GM12878 (cell line): Measurements from ENCODE around the gene PHACTR1. TPM values are rescaled to one million over a fixed set of nuclear protein-coding genes. Genes with fewer than 3 reads are reported as not detected.

Experiments
- ATAC-seq: fragments of 200-7000 bp; cut with Tn5 transposase; 3 replicates; pipeline ENCODE4 v1.9.1; 2020; ENCODE audit warnings: mild to moderate bottlenecking, moderate library complexity
- BruUV-seq: library from RNA; stranded (reverse); fragments of 400-500 nt; replicated peaks from 2 replicates; lab custom pipeline; 2021; lab: Mats Ljungman, UMichigan
- CTCF ChIA-PET: fragments of 300-600 bp; sonication (Branson Sonifier 250); formaldehyde crosslinking; extraction: SDS; loops from one replicate; lab custom pipeline; 2021; ENCODE audit warnings: inconsistent platforms; lab: Yijun Ruan, JAX
- POLR2A ChIA-PET: fragments of 350-600 bp; formaldehyde crosslinking; extraction: SDS; loops from one replicate; lab custom pipeline; 2021; ENCODE audit warnings: inconsistent platforms; lab: Charles Lee
- RAD21 ChIA-PET: fragments of 300-600 bp; sonication (Branson Sonifier 250); formaldehyde crosslinking; loops from one replicate; lab custom pipeline; 2023; ENCODE audit warnings: antibody characterized with exemption; ENCODE audit not compliant: unreplicated experiment; lab: Charles Lee
- SMC1A ChIA-PET: fragments of 300-600 bp; sonication (Branson Sonifier 250); formaldehyde crosslinking; loops from one replicate; lab custom pipeline; 2023; ENCODE audit not compliant: unreplicated experiment, uncharacterized antibody; lab: Charles Lee
- DNase-seq: peaks from one replicate; pipeline ENCODE4 v3.0.0-alpha.2; 2011; ENCODE audit warnings: low read depth, low spot score
- FAIRE-seq: peaks from 3 replicates; lab custom pipeline; 2011; peaks lifted over from hg19 to GRCh38; lab: Jason Lieb, UNC
- H2AFZ ChIP-seq: 2 replicates; pipeline ENCODE4 v1.6.0; 2011; ENCODE audit warnings: low read depth, low read length, control low read depth; ENCODE audit not compliant: control insufficient read depth
- H3K27ac ChIP-seq: 2 replicates; pipeline ENCODE4 v1.5.1; 2011; ENCODE audit warnings: control low read depth; ENCODE audit not compliant: control insufficient read depth, insufficient read depth
- H3K27me3 ChIP-seq, 2 experiments: replicated peaks in 1 of 2; 2 replicates each; pipeline versions ENCODE4 v1.6.0 to v1.6.1; 2011; ENCODE audit warnings: low read length in 1 of 2; ENCODE audit not compliant: control insufficient read depth in 2 of 2, insufficient read depth in 2 of 2
- H3K36me3 ChIP-seq, 2 experiments: 2 replicates each; pipeline ENCODE4 v1.5.1; 2011; ENCODE audit warnings: low read length in 1 of 2; ENCODE audit not compliant: control insufficient read depth in 2 of 2, insufficient read depth in 2 of 2
- H3K4me1 ChIP-seq: 2 replicates; pipeline ENCODE4 v1.6.1; 2011; ENCODE audit warnings: mild to moderate bottlenecking, low read length, moderate library complexity, mixed read lengths; ENCODE audit not compliant: control insufficient read depth, insufficient read depth
- H3K4me2 ChIP-seq: 2 replicates; pipeline ENCODE4 v1.6.0; 2011; ENCODE audit warnings: control low read depth; ENCODE audit not compliant: control insufficient read depth, insufficient read depth
- H3K4me3 ChIP-seq: fragments of 200-600 bp; sonication (generic); 2 replicates; pipeline ENCODE4 v1.5.1; 2016
- H3K79me2 ChIP-seq: 2 replicates; pipeline ENCODE4 v1.6.0; 2011; ENCODE audit warnings: low read length; ENCODE audit not compliant: control insufficient read depth, insufficient read depth
- H3K9ac ChIP-seq: 2 replicates; pipeline ENCODE4 v1.8.0; 2011; ENCODE audit warnings: low read length, control low read depth, mixed read lengths; ENCODE audit not compliant: control insufficient read depth, insufficient read depth
- H3K9me3 ChIP-seq: replicated peaks from 3 replicates; pipeline ENCODE4 v1.5.1; 2011; ENCODE audit warnings: mild to moderate bottlenecking, low read length; ENCODE audit not compliant: control insufficient read depth, insufficient read depth
- H4K20me1 ChIP-seq: 2 replicates; pipeline ENCODE4 v1.6.0; 2011; ENCODE audit not compliant: control insufficient read depth, insufficient read depth
- BHLHE40 ChIP-seq, 2 experiments: fragments of 450-650 bp in 1 of 2; IDR thresholded peaks; 2 replicates each; pipeline ENCODE4 v1.6.1; 2011 to 2017; ENCODE audit warnings: low read depth in 2 of 2, borderline replicate concordance in 1 of 2, improper control_type of control experiment in 1 of 2, low read length in 1 of 2, mild to moderate bottlenecking in 1 of 2
- ESRRA ChIP-seq: IDR thresholded peaks from 2 replicates; pipeline ENCODE4 v1.6.1; 2012; ENCODE audit warnings: mild to moderate bottlenecking, low read length, improper control_type of control experiment
- JUND ChIP-seq: IDR thresholded peaks from 2 replicates; pipeline ENCODE4 v1.6.1; 2012; ENCODE audit warnings: low read depth, mild to moderate bottlenecking, low read length, improper control_type of control experiment, moderate library complexity
- WGBS: methylation state at CpG from one replicate; pipeline ENCODE4 v1.1.6; 2016; ENCODE audit warnings: low lambda C conversion rate; ENCODE audit not compliant: insufficient replicate concordance, insufficient coverage; ENCODE audit errors: missing lambda C conversion rate; 5-methylcytosine and 5-hydroxymethylcytosine counted together
- in situ Hi-C: fragments of 300-500 bp; cut with MboI; formaldehyde crosslinking; loops from 9 replicates; pipeline ENCODE4 v1.14.3; 2018; ENCODE audit warnings: mixed read lengths
- intact Hi-C: fragments of 100-400 bp; cut with micrococcal nuclease; formaldehyde crosslinking; loops from one replicate; pipeline ENCODE4 v1.14.2; 2022; ENCODE audit not compliant: unreplicated experiment
- polyA plus RNA-seq, 11 experiments: library from polyadenylated mRNA; depleted of rRNA in 4 of 11; unstranded in 6 of 11; stranded (reverse) in 5 of 11; fragments of >200 nt; fragmentation: Nextera tagmentation in 4 of 11; fragmentation: Illumina TruSeq in 1 of 11; extraction: Ambion mirVana in 4 of 11; extraction: Trizol in 1 of 11; gene quantifications; 1 replicate in 1 of 11; 2 replicates in 10 of 11; pipeline versions ENCODE4 v1.2.1 to v1.2.3, GENCODE V29; 2011 to 2016; ENCODE audit warnings: inconsistent platforms in 2 of 11, missing spikeins in 2 of 11, low read depth in 1 of 11
- total RNA-seq, 4 experiments: library from RNA; depleted of rRNA in 3 of 4; stranded (reverse); fragments of >200 nt in 3 of 4; fragmentation: Illumina TruSeq in 1 of 4; extraction: Trizol in 1 of 4; gene quantifications; 2 replicates each; pipeline versions ENCODE4 v1.2.1 to v1.2.3, GENCODE V29; 2013 to 2021
- TF ChIP-seq, protein P1 (sequence below): fragments of 450-650 bp; IDR thresholded peaks from 2 replicates; pipeline ENCODE4 v1.6.1; 2014; ENCODE audit warnings: mild to moderate bottlenecking
- TF ChIP-seq, protein P2 (sequence below): fragments of 450-650 bp; IDR thresholded peaks from 2 replicates; pipeline ENCODE4 v1.6.1; 2017; ENCODE audit warnings: borderline replicate concordance
- TF ChIP-seq, protein P3 (sequence below): IDR thresholded peaks from 2 replicates; pipeline ENCODE4 v1.6.1; 2012; ENCODE audit warnings: mild to moderate bottlenecking, low read depth, low read length

The PHACTR1 gene
- total and polyA plus RNA-seq, 10 of the 15 experiments (the other 5 are each of a cell fraction or from before 2014, with no cell fraction given), result 34.2 to 94.6 (median 62.3) TPM

DNA sequence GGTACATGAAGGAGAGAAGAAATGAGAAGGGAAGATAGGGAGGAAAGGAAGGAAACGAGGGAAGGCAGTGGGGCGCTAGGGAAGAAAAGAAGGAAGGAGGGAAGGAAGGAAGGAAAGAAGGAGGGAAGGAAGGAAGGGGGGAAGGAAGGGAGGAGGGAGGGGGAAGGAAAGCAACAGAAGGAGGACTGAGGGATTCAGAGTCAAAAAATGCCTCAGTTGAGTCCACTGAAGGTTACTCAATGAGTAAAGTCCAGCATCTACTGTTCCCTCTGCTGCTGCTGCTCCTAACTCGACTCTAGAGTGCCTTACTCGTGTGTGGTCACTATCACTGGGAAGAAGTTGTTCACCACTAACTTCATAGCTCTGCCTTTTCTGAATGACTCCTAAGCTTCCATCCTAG lies 33.8 kb downstream of the PHACTR1 start (continued):
- TF ChIP-seq, protein P1, sequence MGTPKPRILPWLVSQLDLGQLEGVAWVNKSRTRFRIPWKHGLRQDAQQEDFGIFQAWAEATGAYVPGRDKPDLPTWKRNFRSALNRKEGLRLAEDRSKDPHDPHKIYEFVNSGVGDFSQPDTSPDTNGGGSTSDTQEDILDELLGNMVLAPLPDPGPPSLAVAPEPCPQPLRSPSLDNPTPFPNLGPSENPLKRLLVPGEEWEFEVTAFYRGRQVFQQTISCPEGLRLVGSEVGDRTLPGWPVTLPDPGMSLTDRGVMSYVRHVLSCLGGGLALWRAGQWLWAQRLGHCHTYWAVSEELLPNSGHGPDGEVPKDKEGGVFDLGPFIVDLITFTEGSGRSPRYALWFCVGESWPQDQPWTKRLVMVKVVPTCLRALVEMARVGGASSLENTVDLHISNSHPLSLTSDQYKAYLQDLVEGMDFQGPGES, result no peak
- TF ChIP-seq, protein P2, sequence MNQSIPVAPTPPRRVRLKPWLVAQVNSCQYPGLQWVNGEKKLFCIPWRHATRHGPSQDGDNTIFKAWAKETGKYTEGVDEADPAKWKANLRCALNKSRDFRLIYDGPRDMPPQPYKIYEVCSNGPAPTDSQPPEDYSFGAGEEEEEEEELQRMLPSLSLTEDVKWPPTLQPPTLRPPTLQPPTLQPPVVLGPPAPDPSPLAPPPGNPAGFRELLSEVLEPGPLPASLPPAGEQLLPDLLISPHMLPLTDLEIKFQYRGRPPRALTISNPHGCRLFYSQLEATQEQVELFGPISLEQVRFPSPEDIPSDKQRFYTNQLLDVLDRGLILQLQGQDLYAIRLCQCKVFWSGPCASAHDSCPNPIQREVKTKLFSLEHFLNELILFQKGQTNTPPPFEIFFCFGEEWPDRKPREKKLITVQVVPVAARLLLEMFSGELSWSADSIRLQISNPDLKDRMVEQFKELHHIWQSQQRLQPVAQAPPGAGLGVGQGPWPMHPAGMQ, result no peak
- TF ChIP-seq BHLHE40 (IDR thresholded peaks at IDR 0.05; ENCODE audit: borderline replicate concordance in 1 of 2, low read depth in 2 of 2, low read length in 1 of 2) (no peak), ESRRA (no peak)
- TF ChIP-seq, all 136 proteins: peak for 0

DNA sequence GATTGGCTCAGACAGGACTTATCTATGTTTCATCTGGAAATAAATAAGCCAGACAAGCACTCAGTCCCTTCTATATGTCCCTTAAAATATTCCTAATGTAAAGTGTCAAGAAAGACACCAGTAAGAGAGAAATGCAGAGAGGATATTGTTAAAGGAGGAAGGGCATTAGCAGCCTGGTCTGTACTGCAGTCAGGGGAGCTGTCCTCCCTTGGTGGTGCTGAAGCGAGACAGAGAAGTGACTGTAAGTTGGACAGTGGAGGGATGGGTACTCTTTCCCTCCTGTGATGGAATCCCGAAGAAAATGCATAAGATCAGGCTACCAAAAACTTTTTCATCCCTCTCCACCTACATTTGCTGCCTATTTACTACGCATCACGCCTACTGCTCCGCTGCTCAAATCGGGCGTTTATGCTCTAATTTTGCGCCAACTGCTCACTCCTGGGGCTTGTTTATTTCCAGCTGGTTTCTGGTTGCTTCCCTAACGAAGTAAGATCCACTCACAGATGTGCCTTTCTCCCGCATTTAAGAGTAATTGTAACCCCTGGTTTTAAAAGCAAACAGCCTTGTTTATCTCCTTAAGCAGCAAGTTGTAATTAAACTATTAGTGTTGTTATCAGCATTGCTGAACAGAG lies 35.2 kb downstream of the PHACTR1 start:
- intact Hi-C loops (no loop called here), in situ Hi-C loops (no loop called here)
- FAIRE-seq (no peak), ATAC-seq (peak; percentile 57), DNase-seq (no peak)
- H3K27ac ChIP-seq, result no peak overlapping the region
- H3K9ac ChIP-seq, result no peak overlapping the region
- no peak overlapping the region for H2AFZ ChIP-seq
- POLR2A ChIA-PET, result no interaction called here
- no peaks in the 10 kb centered on the region for H3K79me2 ChIP-seq
- no peak overlapping the region for H3K4me3 ChIP-seq
- H3K4me2 ChIP-seq, result no peak overlapping the region
- no TSS peak for BruUV-seq
- RAD21 ChIA-PET, result no interaction called here
- no peaks in the 10 kb centered on the region for H3K36me3 ChIP-seq
- H3K4me1 ChIP-seq, result no peaks in the 10 kb centered on the region
- no peaks in the 10 kb centered on the region; the same call in 2 of the 3 replicates for H3K9me3 ChIP-seq
- whole genome bisulfite sequencing, result 55% methylated on average over 10 of the region's 10 CpGs
- H4K20me1 ChIP-seq, result no peaks in the 10 kb centered on the region
- CTCF ChIA-PET, result no interaction called here
- SMC1A ChIA-PET, result no interaction called here
- peaks cover 0 to 5% of the 10 kb centered on the region in 2 experiments; a peak in 2 of 4 replicates for H3K27me3 ChIP-seq
- TF ChIP-seq JUND, result no peak
- TF ChIP-seq, protein P3, sequence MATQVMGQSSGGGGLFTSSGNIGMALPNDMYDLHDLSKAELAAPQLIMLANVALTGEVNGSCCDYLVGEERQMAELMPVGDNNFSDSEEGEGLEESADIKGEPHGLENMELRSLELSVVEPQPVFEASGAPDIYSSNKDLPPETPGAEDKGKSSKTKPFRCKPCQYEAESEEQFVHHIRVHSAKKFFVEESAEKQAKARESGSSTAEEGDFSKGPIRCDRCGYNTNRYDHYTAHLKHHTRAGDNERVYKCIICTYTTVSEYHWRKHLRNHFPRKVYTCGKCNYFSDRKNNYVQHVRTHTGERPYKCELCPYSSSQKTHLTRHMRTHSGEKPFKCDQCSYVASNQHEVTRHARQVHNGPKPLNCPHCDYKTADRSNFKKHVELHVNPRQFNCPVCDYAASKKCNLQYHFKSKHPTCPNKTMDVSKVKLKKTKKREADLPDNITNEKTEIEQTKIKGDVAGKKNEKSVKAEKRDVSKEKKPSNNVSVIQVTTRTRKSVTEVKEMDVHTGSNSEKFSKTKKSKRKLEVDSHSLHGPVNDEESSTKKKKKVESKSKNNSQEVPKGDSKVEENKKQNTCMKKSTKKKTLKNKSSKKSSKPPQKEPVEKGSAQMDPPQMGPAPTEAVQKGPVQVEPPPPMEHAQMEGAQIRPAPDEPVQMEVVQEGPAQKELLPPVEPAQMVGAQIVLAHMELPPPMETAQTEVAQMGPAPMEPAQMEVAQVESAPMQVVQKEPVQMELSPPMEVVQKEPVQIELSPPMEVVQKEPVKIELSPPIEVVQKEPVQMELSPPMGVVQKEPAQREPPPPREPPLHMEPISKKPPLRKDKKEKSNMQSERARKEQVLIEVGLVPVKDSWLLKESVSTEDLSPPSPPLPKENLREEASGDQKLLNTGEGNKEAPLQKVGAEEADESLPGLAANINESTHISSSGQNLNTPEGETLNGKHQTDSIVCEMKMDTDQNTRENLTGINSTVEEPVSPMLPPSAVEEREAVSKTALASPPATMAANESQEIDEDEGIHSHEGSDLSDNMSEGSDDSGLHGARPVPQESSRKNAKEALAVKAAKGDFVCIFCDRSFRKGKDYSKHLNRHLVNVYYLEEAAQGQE, result peak; percentile 97
